Keratinocyte (primary cell): ENCODE data around the gene GJD2. TPM values are rescaled to one million over a fixed set of nuclear protein-coding genes. Genes with fewer than 3 reads are reported as not detected.

Experiments used
- DNase-seq: peaks from one replicate; pipeline ENCODE4 v3.0.0-alpha.2; 2011; ENCODE audit warnings: low read depth, missing footprints, low spot score
- FAIRE-seq: peaks from 2 replicates; lab custom pipeline; 2011; peaks lifted over from hg19 to GRCh38; lab: Jason Lieb, UNC
- H2AFZ ChIP-seq: 2 replicates; pipeline ENCODE4 v1.6.0; 2012; ENCODE audit warnings: low read length, control low read depth, inconsistent platforms; ENCODE audit not compliant: control insufficient read depth
- H3K27ac ChIP-seq: 2 replicates; pipeline ENCODE4 v1.5.1; 2011; ENCODE audit warnings: low read length; ENCODE audit not compliant: control insufficient read depth, insufficient read depth
- H3K27me3 ChIP-seq: 3 replicates; pipeline ENCODE4 v1.6.0; 2011; ENCODE audit warnings: low read length; ENCODE audit not compliant: control insufficient read depth, insufficient read depth; ENCODE audit errors: extremely low read depth
- H3K36me3 ChIP-seq, 2 experiments: 2 replicates in 1 of 2; 3 replicates in 1 of 2; pipeline ENCODE4 v1.5.1; 2011; ENCODE audit warnings: low read length in 2 of 2, mild to moderate bottlenecking in 1 of 2; ENCODE audit not compliant: control insufficient read depth in 2 of 2, insufficient read depth in 2 of 2; ENCODE audit errors: extremely low read depth in 1 of 2
- H3K4me1 ChIP-seq: 3 replicates; pipeline ENCODE4 v1.5.1; 2011; ENCODE audit warnings: low read length; ENCODE audit not compliant: control insufficient read depth, insufficient read depth; ENCODE audit errors: extremely low read depth
- H3K4me2 ChIP-seq: 3 replicates; pipeline ENCODE4 v1.6.0; 2011; ENCODE audit warnings: low read depth, low read length; ENCODE audit not compliant: control insufficient read depth, insufficient read depth; ENCODE audit errors: extremely low read depth
- H3K4me3 ChIP-seq, 3 experiments: fragments of 200-600 bp in 1 of 3; sonication (generic) in 1 of 3; 2 replicates in 2 of 3; 3 replicates in 1 of 3; pipeline ENCODE4 v1.5.1; 2011 to 2016; ENCODE audit warnings: low read length in 3 of 3, mild to moderate bottlenecking in 3 of 3, control low read depth in 2 of 3, inconsistent platforms in 1 of 3, low read depth in 1 of 3, mixed read lengths in 1 of 3, mixed run types in 1 of 3, moderate library complexity in 1 of 3; ENCODE audit not compliant: control insufficient read depth in 2 of 3, insufficient read depth in 2 of 3; ENCODE audit errors: extremely low read depth in 1 of 3
- H3K79me2 ChIP-seq: 2 replicates; pipeline ENCODE4 v1.6.0; 2012; ENCODE audit warnings: low read length; ENCODE audit not compliant: control insufficient read depth, insufficient read depth
- H3K9ac ChIP-seq: 3 replicates; pipeline ENCODE4 v1.6.0; 2011; ENCODE audit warnings: low read length; ENCODE audit not compliant: control insufficient read depth, insufficient read depth; ENCODE audit errors: extremely low read depth
- H3K9me1 ChIP-seq: 3 replicates; pipeline ENCODE4 v1.6.0; 2011; ENCODE audit warnings: low read length; ENCODE audit not compliant: control insufficient read depth, insufficient read depth; ENCODE audit errors: extremely low read depth
- H3K9me3 ChIP-seq: 2 replicates; pipeline ENCODE4 v1.5.1; 2012; ENCODE audit warnings: low read depth, low read length; ENCODE audit not compliant: control insufficient read depth
- H4K20me1 ChIP-seq: 3 replicates; pipeline ENCODE4 v1.6.0; 2011; ENCODE audit warnings: low read length; ENCODE audit not compliant: control insufficient read depth, insufficient read depth; ENCODE audit errors: extremely low read depth
- CTCF ChIP-seq, 3 experiments: IDR thresholded peaks in 1 of 3; conservative IDR thresholded peaks in 1 of 3; optimal IDR thresholded peaks in 1 of 3; 2 replicates in 2 of 3; 3 replicates in 1 of 3; pipeline versions ENCODE3 to v1.5.1; 2011; ENCODE audit warnings: low read length in 3 of 3, mild to moderate bottlenecking in 3 of 3, moderate library complexity in 2 of 3, control low read depth in 1 of 3, inconsistent platforms in 1 of 3; ENCODE audit not compliant: insufficient read depth in 2 of 3; ENCODE audit errors: extremely low read depth in 1 of 3
- EZH2 ChIP-seq: IDR thresholded peaks from one replicate; pipeline ENCODE4 v1.6.1; 2012; ENCODE audit warnings: inconsistent platforms, mild to moderate bottlenecking, low read length, moderate library complexity
- dilution Hi-C: fragments of 300-500 bp; cut with MboI; formaldehyde crosslinking; loops from one replicate; pipeline ENCODE4 v1.7.0; 2020; ENCODE audit warnings: low sequenced_read_pairs; ENCODE audit not compliant: extremely low pct_ligation_motif_present
- polyA plus RNA-seq, 5 experiments: library from polyadenylated mRNA; depleted of rRNA in 3 of 5; stranded (reverse) in 3 of 5; stranded (forward) in 1 of 5; unstranded in 1 of 5; fragments of >200 nt; gene quantifications; 1 replicate in 1 of 5; 2 replicates in 3 of 5; 3 replicates in 1 of 5; pipeline versions ENCODE4 v1.2.1 to v1.2.3, GENCODE V29; 2011 to 2012; ENCODE audit warnings: missing spikeins in 2 of 5, low read depth in 1 of 5, low replicate concordance in 1 of 5

Gene GJD2
- polyA plus RNA-seq, 1 donor (not counting 4 experiments of a cell fraction or from before 2014, with no cell fraction given), result not detected

GRCh38 chr15:34783991-34784390, 29.2 kb upstream of the GJD2 start:
- H2AFZ ChIP-seq, result no peak overlapping the region
- H3K4me3 ChIP-seq, result no peak overlapping the region
- peaks cover 6% of the 10 kb centered on the region for H3K27me3 ChIP-seq
- no peak overlapping the region for H3K9ac ChIP-seq
- no peaks in the 10 kb centered on the region for H3K36me3 ChIP-seq
- no peaks in the 10 kb centered on the region for H4K20me1 ChIP-seq
- H3K27ac ChIP-seq, result no peak overlapping the region
- DNase-seq (no peak), FAIRE-seq (no peak)
- TF ChIP-seq CTCF (optimal IDR thresholded peaks at IDR 0.05 in 1 of 3, IDR thresholded peaks at IDR 0.05 in 1 of 3, conservative IDR thresholded peaks at IDR 0.05 in 1 of 3; ENCODE audit: extremely low read depth in 1 of 3, insufficient read depth in 2 of 3, low read length in 3 of 3) (no peak), EZH2 (no peak)
- no peaks in the 10 kb centered on the region for H3K9me1 ChIP-seq
- dilution Hi-C loops, result no loop called here
- H3K4me1 ChIP-seq, result no peaks in the 10 kb centered on the region
- no peaks in the 10 kb centered on the region for H3K9me3 ChIP-seq
- H3K79me2 ChIP-seq, result no peaks in the 10 kb centered on the region
- no peak overlapping the region for H3K4me2 ChIP-seq

- Histone ChIP-seq H3K4me1 (no peaks in the 10 kb centered on the region), H3K9me3 (no peaks in the 10 kb centered on the region), H3K9me1 (no peaks in the 10 kb centered on the region), H3K27ac (no peak overlapping the region), H3K4me3 (no peak overlapping the region), H3K9ac (no peak overlapping the region), H3K27me3 (peaks cover 1% of the 10 kb centered on the region), H3K79me2 (no peaks in the 10 kb centered on the region), H2AFZ (no peak overlapping the region), H3K36me3 (no peaks in the 10 kb centered on the region), H4K20me1 (no peaks in the 10 kb centered on the region), H3K4me2 (no peak overlapping the region)
- TF ChIP-seq EZH2, result no peak
- TF ChIP-seq CTCF (optimal IDR thresholded peaks at IDR 0.05 in 1 of 3, IDR thresholded peaks at IDR 0.05 in 1 of 3, conservative IDR thresholded peaks at IDR 0.05 in 1 of 3; ENCODE audit: extremely low read depth in 1 of 3, insufficient read depth in 2 of 3, low read length in 3 of 3), result no peak
- dilution Hi-C loops, result no loop called here
- FAIRE-seq, result no peak
- DNase-seq, result no peak
Measured at GRCh38 chr15:34783431-34783830, 28.6 kb upstream of the GJD2 start.
